SK-N-SH (cell line): Measurements from ENCODE around the gene RAPGEF4. TPM values are rescaled to one million over a fixed set of nuclear protein-coding genes. Genes with fewer than 3 reads are reported as not detected.

Source experiments
- CTCF ChIA-PET: fragments of 300-600, 350-600 bp; formaldehyde crosslinking; extraction: SDS; loops from one replicate; lab custom pipeline; 2021; lab: Yijun Ruan, JAX
- POLR2A ChIA-PET: fragments of 350-600 bp; sonication (Branson Sonifier 250); formaldehyde crosslinking; extraction: SDS; loops from one replicate; lab custom pipeline; 2020; ENCODE audit warnings: antibody characterized with exemption, inconsistent platforms; lab: Yijun Ruan, JAX
- DNase-seq: peaks from one replicate; pipeline ENCODE4 v3.0.0; 2012
- H2AFZ ChIP-seq: fragments of 200-600 bp; sonication (generic); 2 replicates; pipeline ENCODE4 v1.8.1; 2016; ENCODE audit warnings: antibody characterized with exemption, mild to moderate bottlenecking, low read depth
- H3F3A ChIP-seq: fragments of 200-600 bp; sonication (generic); replicated peaks from 2 replicates; pipeline ENCODE3; 2016; ENCODE audit warnings: antibody characterized with exemption, mild to moderate bottlenecking; ENCODE audit not compliant: insufficient read depth
- H3K27ac ChIP-seq, 2 experiments: fragments of 200-500 bp in 1 of 2; fragments of 200-600 bp in 1 of 2; sonication (Bioruptor generic) in 1 of 2; sonication (generic), shearing (Covaris generic) in 1 of 2; 2 replicates each; pipeline versions ENCODE4 v1.5.1 to v1.6.1; 2014 to 2016; ENCODE audit warnings: low read depth in 2 of 2, inconsistent platforms in 1 of 2, low read length in 1 of 2, mild to moderate bottlenecking in 1 of 2, mixed read lengths in 1 of 2
- H3K27me3 ChIP-seq: fragments of 200-600 bp; sonication (generic), shearing (Covaris generic); 2 replicates; pipeline ENCODE4 v1.6.1; 2016; ENCODE audit warnings: mixed run types; ENCODE audit not compliant: insufficient read depth
- H3K36me3 ChIP-seq, 2 experiments: fragments of 200-500 bp in 1 of 2; fragments of 200-600 bp in 1 of 2; sonication (Bioruptor generic) in 1 of 2; sonication (generic) in 1 of 2; replicated peaks in 1 of 2; 2 replicates each; pipeline versions ENCODE3 to v1.5.1; 2014 to 2016; ENCODE audit warnings: low read length in 1 of 2, mild to moderate bottlenecking in 1 of 2; ENCODE audit not compliant: insufficient read depth in 2 of 2, control insufficient read depth in 1 of 2
- H3K4me1 ChIP-seq, 2 experiments: fragments of 200-500 bp in 1 of 2; fragments of 200-600 bp in 1 of 2; sonication (Bioruptor generic) in 1 of 2; sonication (generic), shearing (Covaris generic) in 1 of 2; 2 replicates each; pipeline versions ENCODE4 v1.5.1 to v1.6.1; 2014 to 2016; ENCODE audit warnings: low read depth in 1 of 2, low read length in 1 of 2, mixed run types in 1 of 2; ENCODE audit not compliant: insufficient read depth in 2 of 2, control insufficient read depth in 1 of 2
- H3K4me2 ChIP-seq: fragments of 200-600 bp; sonication (generic), shearing (Covaris generic); 2 replicates; pipeline ENCODE4 v1.6.1; 2017; ENCODE audit warnings: mixed run types
- H3K4me3 ChIP-seq, 2 experiments: fragments of 200-500 bp in 1 of 2; fragments of 200-600 bp in 1 of 2; sonication (Bioruptor generic) in 1 of 2; sonication (generic), shearing (Covaris generic) in 1 of 2; 2 replicates each; pipeline versions ENCODE4 v1.5.1 to v1.8.1; 2014 to 2016; ENCODE audit warnings: low read depth in 2 of 2, inconsistent platforms in 1 of 2, low read length in 1 of 2, mild to moderate bottlenecking in 1 of 2, mixed read lengths in 1 of 2, moderate library complexity in 1 of 2
- H3K79me2 ChIP-seq: fragments of 200-600 bp; sonication (generic); 2 replicates; pipeline ENCODE4 v1.8.1; 2017; ENCODE audit warnings: mild to moderate bottlenecking; ENCODE audit not compliant: insufficient read depth
- H3K9ac ChIP-seq: fragments of 200-600 bp; sonication (generic); 2 replicates; pipeline ENCODE4 v1.6.1; 2017; ENCODE audit warnings: mixed run types
- H3K9me2 ChIP-seq: fragments of 200-600 bp; sonication (generic); 2 replicates; pipeline ENCODE4 v1.6.1; 2017; ENCODE audit warnings: mixed run types
- H3K9me3 ChIP-seq: fragments of 200-600 bp; sonication (generic); 2 replicates; pipeline ENCODE4 v1.6.1; 2017; ENCODE audit warnings: mixed run types, mild to moderate bottlenecking, moderate library complexity
- H4K20me1 ChIP-seq: fragments of 200-600 bp; sonication (generic); 2 replicates; pipeline ENCODE4 v1.6.1; 2017; ENCODE audit warnings: mild to moderate bottlenecking, mixed run types; ENCODE audit not compliant: insufficient read depth
- ELF1 ChIP-seq: IDR thresholded peaks from 2 replicates; pipeline ENCODE4 v1.4.0; 2012
- EP300 ChIP-seq, 2 experiments: IDR thresholded peaks; 2 replicates each; pipeline versions ENCODE4 v1.4.0 to v1.6.1; 2012; ENCODE audit warnings: borderline replicate concordance in 1 of 2, low read depth in 1 of 2, low read length in 1 of 2
- FOSL2 ChIP-seq: IDR thresholded peaks from 2 replicates; pipeline ENCODE4 v1.4.0; 2012; ENCODE audit warnings: low read depth, mild to moderate bottlenecking, moderate library complexity, borderline replicate concordance
- FOXJ3 ChIP-seq: sonication (generic); formaldehyde crosslinking; IDR thresholded peaks from 2 replicates; pipeline ENCODE4 v1.5.1; 2020; ENCODE audit warnings: mild to moderate bottlenecking, missing genetic modification reagents
- FOXM1 ChIP-seq: IDR thresholded peaks from 2 replicates; pipeline ENCODE4 v1.4.0; 2012; ENCODE audit warnings: low read depth, mild to moderate bottlenecking
- GABPA ChIP-seq: IDR thresholded peaks from 2 replicates; pipeline ENCODE4 v1.4.0; 2012; ENCODE audit warnings: low read depth, mild to moderate bottlenecking
- IRF3 ChIP-seq: fragments of 150-350 bp; IDR thresholded peaks from 2 replicates; pipeline ENCODE4 v1.6.1; 2016; ENCODE audit warnings: mild to moderate bottlenecking, low read depth, low read length
- MXI1 ChIP-seq: IDR thresholded peaks from 2 replicates; pipeline ENCODE4 v1.6.1; 2012; ENCODE audit warnings: mild to moderate bottlenecking, low read depth, low read length, improper control_type of control experiment
- NFIC ChIP-seq: IDR thresholded peaks from 2 replicates; pipeline ENCODE4 v1.4.0; 2012; ENCODE audit warnings: borderline replicate concordance
- NRF1 ChIP-seq: IDR thresholded peaks from 2 replicates; pipeline ENCODE4 v1.6.1; 2012; ENCODE audit warnings: low read depth, mild to moderate bottlenecking, low read length
- RCOR1 ChIP-seq: fragments of 150-350 bp; IDR thresholded peaks from 2 replicates; pipeline ENCODE4 v1.6.1; 2017; ENCODE audit warnings: antibody characterized with exemption, low read length
- REST ChIP-seq: IDR thresholded peaks from 2 replicates; pipeline ENCODE4 v1.6.1; 2012; ENCODE audit warnings: mild to moderate bottlenecking, low read depth, low read length, moderate library complexity
- RFX5 ChIP-seq: IDR thresholded peaks from 2 replicates; pipeline ENCODE4 v1.6.1; 2012; ENCODE audit warnings: mild to moderate bottlenecking, improper control_type of control experiment, low read length
- WGBS: methylation state at CpG from one replicate; pipeline ENCODE4 v1.1.6; 2017; ENCODE audit warnings: low lambda C conversion rate; 5-methylcytosine and 5-hydroxymethylcytosine counted together
- polyA plus RNA-seq, 3 experiments: library from polyadenylated mRNA; depleted of rRNA; stranded (reverse); fragments of >200 nt; gene quantifications; 2 replicates each; pipeline ENCODE4 v1.2.3, GENCODE V29; 2012

Gene RAPGEF4
- polyA plus RNA-seq, 1 of the 3 experiments (the other 2 are of a cell fraction) = 0.30 TPM

- H3K36me3 ChIP-seq = no peaks in the 10 kb centered on the region
- DNase-seq = no peak
- H3K4me1 ChIP-seq = peaks cover 0 to 4% of the 10 kb centered on the region in 2 experiments; a peak in 2 of 4 replicates
- H3K9me2 ChIP-seq = no peaks in the 10 kb centered on the region
- WGBS = 67% methylated on average over 11 of the region's 11 CpGs
- peaks cover 13% of the 10 kb centered on the region for H3F3A ChIP-seq
- H2AFZ ChIP-seq = no peak overlapping the region
- no peaks in the 10 kb centered on the region for H3K27me3 ChIP-seq
- ChIA-PET CTCF (interaction anchor here (1.0 to 3.6 kb wide), 27 partner anchors 8 to 1111 kb away, joined by 3 to 50 read pairs (median 5); no protein-coding TSS in a partner anchor), POLR2A (no interaction called here)
- TF ChIP-seq FOXM1 (no peak), FOXJ3 (no peak), GABPA (no peak), NFIC (no peak), MXI1 (no peak), FOSL2 (no peak), RFX5 (no peak), REST (no peak), EP300 (IDR thresholded peaks at IDR 0.05; ENCODE audit: borderline replicate concordance in 1 of 2, low read depth in 1 of 2, low read length in 1 of 2) (no peak), NRF1 (no peak), RCOR1 (no peak), ELF1 (no peak), IRF3 (no peak)
- no peak overlapping the region for H3K4me2 ChIP-seq
- H3K79me2 ChIP-seq = no peaks in the 10 kb centered on the region
- H3K9me3 ChIP-seq = no peaks in the 10 kb centered on the region
- H3K9ac ChIP-seq = no peak overlapping the region
- no peak overlapping the region for H3K4me3 ChIP-seq
- peak overlapping the region in 1 of 2 experiments; percentile 55; a peak in 1 of 4 replicates for H3K27ac ChIP-seq
- no peaks in the 10 kb centered on the region for H4K20me1 ChIP-seq
Measured at GRCh38 chr2:172709566-172710291, 25.9 kb upstream of the RAPGEF4 start.
